Measurements from ENCODE around the gene USP47.

GRCh38 chr11:11965656-11966353 is 124.0 kb downstream of the USP47 start:
- TF ChIP-seq CTCF (IDR thresholded peaks at IDR 0.05; ENCODE audit: low read depth, low read length, poor library complexity, severe bottlenecking) = no peak
- no peak for TF ChIP-seq EZH2phosphoT487 (IDR thresholded peaks at IDR 0.05; ENCODE audit: borderline replicate concordance, low read length)

Data from DOHH2 (cell line).